Measurements from ENCODE around the gene ARHGAP5.

GRCh38 chr14:32064931-32065330, 12.2 kb upstream of the ARHGAP5 start:
- no peak for TF ChIP-seq CTCF (IDR thresholded peaks at IDR 0.05)
- TF ChIP-seq POLR2A (IDR thresholded peaks at IDR 0.05): no peak

All from body of pancreas (tissue), 4 donors.